NB4 (cell line): Measurements from ENCODE around the gene IL25.

Experiments
- CTCF ChIP-seq: IDR thresholded peaks from one replicate; pipeline ENCODE4 v1.5.1; 2012; ENCODE audit warnings: low read depth, low read length
- MAX ChIP-seq: IDR thresholded peaks from 2 replicates; pipeline ENCODE4 v1.6.1; 2011; ENCODE audit warnings: low read depth, low read length
- POLR2A ChIP-seq: IDR thresholded peaks from 2 replicates; pipeline ENCODE4 v1.6.1; 2011; ENCODE audit warnings: mild to moderate bottlenecking; ENCODE audit not compliant: insufficient read length; ENCODE audit errors: extremely low read depth

GRCh38 chr14:23352506-23353432 is 19.8 kb upstream of the IL25 start, which contains the start of gene SLC22A17:
- TF ChIP-seq POLR2A = no peak
- no peak for TF ChIP-seq CTCF
- no peak for TF ChIP-seq MAX
